ENCODE data around the gene PKDREJ.
"Not testable (repeated sequence)": the region's sequence is repeated elsewhere in the genome, so short reads cannot be mapped to it uniquely, and the experiment has no call there.

PKDREJ gene

DNA sequence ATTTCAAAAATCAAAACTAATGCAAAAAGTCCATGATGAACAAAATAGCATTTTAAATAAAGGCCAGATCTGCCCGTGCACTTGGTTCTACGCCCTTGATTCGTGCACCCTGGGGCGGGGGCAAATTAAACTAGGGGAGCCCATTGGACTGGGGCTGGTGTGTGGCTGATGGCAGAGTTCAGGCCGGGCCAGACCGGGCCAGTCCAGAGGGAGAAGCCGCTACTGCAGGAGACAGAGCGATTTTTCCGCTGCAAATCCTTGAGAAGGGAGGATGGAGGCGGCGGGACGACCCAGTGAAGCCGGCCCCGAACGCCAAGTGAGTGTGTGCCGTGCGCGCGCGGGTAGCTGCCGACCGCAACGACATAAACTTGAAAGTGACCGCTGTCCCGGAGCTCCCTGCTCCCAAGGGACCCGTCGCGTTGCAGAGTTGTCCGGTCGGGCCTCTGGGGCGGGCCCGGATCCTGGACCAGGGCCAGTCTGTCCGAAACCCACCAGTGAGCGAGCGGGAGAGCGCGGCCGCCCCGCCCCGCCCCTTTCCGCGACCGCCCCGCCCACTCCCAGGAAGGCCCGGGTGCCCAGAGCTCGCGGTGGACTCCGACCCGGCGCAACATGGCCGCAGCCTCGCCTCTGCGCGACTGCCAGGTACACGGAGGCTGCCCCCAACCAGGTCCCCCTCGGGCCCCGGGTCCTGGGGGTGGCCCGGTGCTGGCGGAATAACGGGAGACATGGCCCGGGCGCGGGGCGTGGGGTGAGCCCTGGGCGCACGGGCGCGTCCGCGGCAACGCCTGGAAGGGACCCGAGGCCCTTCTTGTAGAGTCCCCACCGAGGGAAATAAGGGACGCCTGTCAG, 4.5 kb upstream of the PKDREJ start, which contains the start of gene TTC38:
TTC38 (plus strand) TSS at position 578 of the 849 bp plus-strand sequence; CDS start at position 610, 32 bp downstream.
- CTCF ChIA-PET = interaction anchor here (0.6 kb wide), 1 partner anchor 541 kb away, joined by 3 read pairs; no protein-coding TSS in a partner anchor
- TF ChIP-seq SUZ12 (IDR thresholded peaks at IDR 0.05) (no peak), FOXK2 (IDR thresholded peaks at IDR 0.05) (no peak), CTBP1 (IDR thresholded peaks at IDR 0.05; ENCODE audit: borderline replicate concordance) (no peak), L3MBTL2 (conservative IDR thresholded peaks at IDR 0.05) (no peak; the same call in 1 of the 2 replicates), FOXM1 (IDR thresholded peaks at IDR 0.05; ENCODE audit: borderline replicate concordance) (no peak), ARNT (IDR thresholded peaks at IDR 0.05) (no peak), HDGF (IDR thresholded peaks at IDR 0.05; ENCODE audit: borderline replicate concordance) (no peak), NFRKB (IDR thresholded peaks at IDR 0.05) (no peak), TARDBP (IDR thresholded peaks at IDR 0.05) (no peak), ELF4 (IDR thresholded peaks at IDR 0.05) (no peak), LEF1 (IDR thresholded peaks at IDR 0.05; ENCODE audit: borderline replicate concordance) (no peak)
- POLR2A ChIA-PET = interaction anchor here (0.7 to 2.2 kb wide), 12 partner anchors 11 to 124 kb away, joined by 3 to 28 read pairs (median 4); partner anchors contain the start of genes CDPF1 and GTSE1
- DNase-seq (ENCODE audit: extremely low spot score) = peak; percentile 95

DNA sequence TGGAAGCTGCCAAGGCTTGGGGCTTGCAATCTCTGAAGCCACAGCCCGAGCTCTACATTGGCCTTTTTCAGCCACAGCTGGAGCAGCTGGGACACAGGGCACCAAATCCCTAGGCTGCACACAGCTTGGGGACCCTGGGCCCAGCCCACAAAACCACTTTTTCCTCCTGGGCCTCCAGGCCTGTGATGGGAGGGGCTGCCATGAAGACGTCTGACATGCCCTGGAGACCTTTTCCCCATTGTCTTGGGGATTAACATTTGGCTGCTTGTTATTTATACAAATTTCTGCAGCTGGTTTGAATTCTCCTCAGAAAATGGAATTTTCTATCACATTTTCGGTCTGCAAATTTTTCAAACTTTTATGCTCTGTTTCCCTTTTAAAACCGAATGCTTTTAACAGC, 2.5 kb upstream of the PKDREJ start:
- CTCF ChIA-PET; DNase-seq (ENCODE audit: extremely low spot score); POLR2A ChIA-PET: not testable (repeated sequence)

DNA sequence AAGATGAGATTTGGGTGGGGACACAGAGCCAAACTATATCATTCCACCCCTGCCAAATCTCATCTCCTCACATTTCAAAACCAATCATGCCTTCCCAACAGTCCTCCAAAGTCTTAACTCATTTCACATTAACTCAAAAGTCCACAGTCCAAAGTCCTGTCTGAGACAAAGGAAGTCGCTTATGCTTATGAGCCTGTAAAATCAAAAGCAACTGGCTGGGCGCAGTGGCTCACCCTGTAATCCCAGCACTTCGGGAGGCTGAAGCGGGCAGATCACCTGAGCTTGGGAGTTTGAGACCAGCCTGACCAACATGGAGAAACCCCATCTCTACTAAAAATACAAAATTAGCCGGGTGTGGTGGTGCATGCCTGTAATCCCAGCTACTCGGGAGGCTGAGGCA, 1.4 kb upstream of the PKDREJ start:
- POLR2A ChIA-PET; CTCF ChIA-PET; DNase-seq (ENCODE audit: extremely low spot score): not testable (repeated sequence)

DNA sequence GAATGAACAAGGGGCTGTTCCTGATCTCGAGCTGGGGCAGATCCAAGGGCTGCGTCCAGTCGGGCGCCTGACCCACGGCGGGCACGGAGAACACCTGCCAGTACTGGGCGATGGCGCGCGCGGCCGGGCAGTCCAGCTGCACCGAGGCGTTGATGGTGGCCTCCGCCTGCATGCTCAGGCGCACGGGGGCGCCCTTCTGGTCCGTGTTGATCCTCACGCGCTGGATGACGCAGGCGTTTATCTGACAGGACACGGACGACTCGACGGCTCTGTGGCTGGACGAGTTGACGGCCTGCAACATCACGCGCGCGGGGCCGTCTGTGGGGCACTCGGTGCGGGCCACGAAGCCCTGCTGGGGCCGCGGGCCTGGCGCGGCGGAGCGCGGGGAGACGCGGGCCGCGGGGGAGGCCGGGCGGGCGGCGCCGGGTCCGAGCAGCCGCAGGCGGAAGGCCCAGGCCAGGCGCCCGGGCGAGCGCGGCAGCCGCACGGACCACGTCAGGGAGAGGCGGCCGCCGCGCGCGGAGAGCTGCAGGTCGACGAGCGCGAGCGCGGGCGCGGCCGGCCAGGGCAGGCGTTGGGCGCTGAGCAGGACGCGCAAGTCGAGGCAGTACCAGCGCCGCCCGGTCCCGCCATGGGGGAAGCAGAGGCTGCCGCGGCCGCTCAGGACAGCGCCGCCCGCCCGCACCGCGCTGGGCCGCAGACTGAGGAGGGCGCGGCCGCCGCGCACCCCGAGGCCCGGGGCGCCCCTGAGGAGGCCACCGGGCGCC, 511 bp downstream of the PKDREJ start:
- TF ChIP-seq BHLHE40 (IDR thresholded peaks at IDR 0.05; ENCODE audit: borderline replicate concordance) (no peak), ZNF384 (IDR thresholded peaks at IDR 0.05) (no peak), HDGF (IDR thresholded peaks at IDR 0.05; ENCODE audit: borderline replicate concordance) (no peak), TARDBP (IDR thresholded peaks at IDR 0.05) (no peak), FOXM1 (IDR thresholded peaks at IDR 0.05; ENCODE audit: borderline replicate concordance) (no peak), SUZ12 (IDR thresholded peaks at IDR 0.05) (no peak), ELF4 (IDR thresholded peaks at IDR 0.05) (no peak), NFRKB (IDR thresholded peaks at IDR 0.05) (no peak), SP1 (IDR thresholded peaks at IDR 0.05) (no peak), CTBP1 (IDR thresholded peaks at IDR 0.05; ENCODE audit: borderline replicate concordance) (no peak), LEF1 (IDR thresholded peaks at IDR 0.05; ENCODE audit: borderline replicate concordance) (no peak), FOXK2 (IDR thresholded peaks at IDR 0.05) (no peak)
- TF ChIP-seq, protein P1, sequence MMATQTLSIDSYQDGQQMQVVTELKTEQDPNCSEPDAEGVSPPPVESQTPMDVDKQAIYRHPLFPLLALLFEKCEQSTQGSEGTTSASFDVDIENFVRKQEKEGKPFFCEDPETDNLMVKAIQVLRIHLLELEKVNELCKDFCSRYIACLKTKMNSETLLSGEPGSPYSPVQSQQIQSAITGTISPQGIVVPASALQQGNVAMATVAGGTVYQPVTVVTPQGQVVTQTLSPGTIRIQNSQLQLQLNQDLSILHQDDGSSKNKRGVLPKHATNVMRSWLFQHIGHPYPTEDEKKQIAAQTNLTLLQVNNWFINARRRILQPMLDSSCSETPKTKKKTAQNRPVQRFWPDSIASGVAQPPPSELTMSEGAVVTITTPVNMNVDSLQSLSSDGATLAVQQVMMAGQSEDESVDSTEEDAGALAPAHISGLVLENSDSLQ (IDR thresholded peaks at IDR 0.05) = no peak
- CTCF ChIA-PET = no interaction called here
- POLR2A ChIA-PET = no interaction called here
- no peak for DNase-seq (ENCODE audit: extremely low spot score)

DNA sequence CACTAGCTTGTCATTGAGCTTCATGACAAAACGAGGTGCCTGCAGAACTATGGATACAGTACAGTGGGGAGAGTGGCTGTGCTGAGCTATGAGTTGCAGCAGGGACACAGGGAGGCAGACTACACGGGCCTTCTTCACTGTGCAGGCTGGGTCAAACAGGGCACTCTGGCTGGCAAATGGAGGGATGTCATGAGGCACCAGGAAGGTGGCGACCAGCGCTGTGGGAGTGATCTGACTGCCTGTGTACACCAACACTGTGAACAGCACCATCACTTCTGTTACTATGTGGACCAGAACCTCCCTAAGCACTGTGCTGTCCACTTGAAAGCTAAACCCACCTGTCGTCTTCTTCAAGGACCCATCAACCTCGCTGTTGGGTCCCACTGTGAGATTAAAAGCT, 3.1 kb downstream of the PKDREJ start:
- no peak for DNase-seq (ENCODE audit: extremely low spot score)
- TF ChIP-seq NFRKB (IDR thresholded peaks at IDR 0.05) (no peak), FOXK2 (IDR thresholded peaks at IDR 0.05) (no peak), ELF4 (IDR thresholded peaks at IDR 0.05) (no peak), FOXM1 (IDR thresholded peaks at IDR 0.05; ENCODE audit: borderline replicate concordance) (no peak), BHLHE40 (IDR thresholded peaks at IDR 0.05; ENCODE audit: borderline replicate concordance) (no peak), SUZ12 (IDR thresholded peaks at IDR 0.05) (no peak), HDGF (IDR thresholded peaks at IDR 0.05; ENCODE audit: borderline replicate concordance) (no peak), FOXA1 (IDR thresholded peaks at IDR 0.05) (no peak), L3MBTL2 (conservative IDR thresholded peaks at IDR 0.05) (no peak), LEF1 (IDR thresholded peaks at IDR 0.05; ENCODE audit: borderline replicate concordance) (no peak), CTBP1 (IDR thresholded peaks at IDR 0.05; ENCODE audit: borderline replicate concordance) (no peak), ZNF384 (IDR thresholded peaks at IDR 0.05) (no peak), ARNT (IDR thresholded peaks at IDR 0.05) (no peak), TARDBP (IDR thresholded peaks at IDR 0.05) (no peak), SP1 (IDR thresholded peaks at IDR 0.05) (no peak)
- TF ChIP-seq, protein P1 (IDR thresholded peaks at IDR 0.05) = no peak
- POLR2A ChIA-PET = interaction anchor here (1.8 kb wide), 1 partner anchor 10 kb away, joined by 4 read pairs; the partner anchor contains the start of gene CDPF1
- CTCF ChIA-PET = interaction anchor here (0.5 to 0.6 kb wide), 2 partner anchors 59 to 128 kb away, joined by 3 read pairs; no protein-coding TSS in a partner anchor

DNA sequence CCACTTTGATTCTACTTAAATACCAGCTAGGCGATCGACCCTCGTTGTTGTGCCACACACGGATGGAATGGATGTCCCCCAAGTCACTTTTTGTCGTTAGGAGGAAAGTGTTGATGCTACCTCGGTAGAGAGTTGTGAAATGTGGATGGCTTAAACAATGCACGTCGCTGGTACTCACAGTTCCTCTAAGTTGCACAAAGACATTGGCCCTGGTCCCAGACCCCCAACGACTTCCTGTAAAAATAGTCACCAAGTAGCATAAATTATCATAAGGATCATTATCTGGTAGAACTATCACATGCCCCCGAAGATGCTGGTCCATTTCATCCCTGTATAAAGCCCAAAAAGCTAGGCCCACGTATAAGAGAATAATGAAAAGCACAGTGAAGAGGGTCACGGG, 3.8 kb downstream of the PKDREJ start:
- ChIA-PET POLR2A (interaction anchor here (1.8 kb wide), 1 partner anchor 9 kb away, joined by 4 read pairs; the partner anchor contains the start of gene CDPF1), CTCF (interaction anchor here (0.5 kb wide), 1 partner anchor 59 kb away, joined by 3 read pairs; no protein-coding TSS in a partner anchor)
- DNase-seq (ENCODE audit: extremely low spot score) = no peak
- TF ChIP-seq NFRKB (IDR thresholded peaks at IDR 0.05) = no peak

Measured in HEK293T (cell line).